HG02943 (cell line): ENCODE measurements around the gene FOXK1.

ENCODE experiments used
- ATAC-seq: cut with Tn5 transposase; IDR thresholded peaks from one replicate; pipeline ENCODE4 v1.9.1; 2021; ENCODE audit warnings: mild to moderate bottlenecking, low read depth, moderate library complexity; ENCODE audit not compliant: unreplicated experiment

The FOXK1 gene

GRCh38 chr7:4718075-4718474, 36.0 kb downstream of the FOXK1 start:
- ATAC-seq = no peak

- no peak for ATAC-seq
Observed at GRCh38 chr7:4720225-4720624, 38.1 kb downstream of the FOXK1 start.

- ATAC-seq = no peak
Observed at GRCh38 chr7:4722308-4722707, 40.2 kb downstream of the FOXK1 start.

GRCh38 chr7:4722960-4723630, 41.0 kb downstream of the FOXK1 start:
- no peak for ATAC-seq

GRCh38 chr7:4724648-4725013, 42.5 kb downstream of the FOXK1 start:
- ATAC-seq = peak; percentile 25

- ATAC-seq = peak; percentile 76
Observed at GRCh38 chr7:4725014-4725849, 43.1 kb downstream of the FOXK1 start.

GRCh38 chr7:4725850-4726450, 43.9 kb downstream of the FOXK1 start:
- no peak for ATAC-seq

GRCh38 chr7:4726566-4726965, 44.5 kb downstream of the FOXK1 start:
- ATAC-seq = no peak

GRCh38 chr7:4727914-4728705, 46.0 kb downstream of the FOXK1 start:
- ATAC-seq = no peak

GRCh38 chr7:4729266-4729665, 47.2 kb downstream of the FOXK1 start:
- no peak for ATAC-seq

GRCh38 chr7:4730276-4730675, 48.2 kb downstream of the FOXK1 start:
- ATAC-seq = no peak

GRCh38 chr7:4730971-4731370, 48.9 kb downstream of the FOXK1 start:
- ATAC-seq = no peak

GRCh38 chr7:4731803-4732202, 49.7 kb downstream of the FOXK1 start:
- ATAC-seq = no peak

GRCh38 chr7:4733936-4734528, 51.9 kb downstream of the FOXK1 start:
- no peak for ATAC-seq

- ATAC-seq = no peak
Observed at GRCh38 chr7:4734587-4735345, 52.7 kb downstream of the FOXK1 start.

GRCh38 chr7:4737300-4737699, 55.2 kb downstream of the FOXK1 start:
- ATAC-seq = no peak

- ATAC-seq = no peak
Observed at GRCh38 chr7:4738711-4739527, 56.8 kb downstream of the FOXK1 start.

GRCh38 chr7:4739528-4739992, 57.5 kb downstream of the FOXK1 start:
- ATAC-seq = no peak

GRCh38 chr7:4740796-4741195, 58.7 kb downstream of the FOXK1 start:
- ATAC-seq = no peak
